NCI-H1694 treated with DMSO at 0.1 percent for 48 hours (cell line): Measurements from ENCODE around the gene ARHGAP40.
A peak's percentile ranks its signal among the peaks of the same experiment; 100 is the strongest.

Experiments used
- DNase-seq: peaks from one replicate; lab custom pipeline; 2025; lab: John Stamatoyannopoulos, UW

Gene ARHGAP40

GRCh38 chr20:38617830-38618196 is 16.2 kb downstream of the ARHGAP40 start:
- DNase-seq: no peak

DNA sequence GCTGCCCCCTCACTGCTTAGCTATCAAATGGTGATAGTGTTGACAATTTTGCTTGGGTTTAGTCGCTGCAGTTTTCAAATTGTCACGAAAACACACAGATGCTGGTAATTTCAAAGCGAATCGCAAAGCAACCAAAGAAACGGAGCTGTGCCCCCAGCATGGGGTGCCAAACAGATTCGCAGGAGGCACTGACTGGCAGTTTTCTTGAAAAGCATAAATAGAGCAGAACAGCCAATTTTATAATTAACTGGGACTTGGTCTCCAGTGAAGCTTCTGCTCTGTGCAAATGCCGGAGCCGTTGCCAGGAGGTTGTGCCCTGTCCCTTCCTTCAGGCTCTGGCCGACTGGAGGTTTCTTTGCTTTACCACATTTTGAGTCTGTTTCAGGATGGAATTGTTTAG is 18.8 kb downstream of the ARHGAP40 start:
- DNase-seq: no peak

DNA sequence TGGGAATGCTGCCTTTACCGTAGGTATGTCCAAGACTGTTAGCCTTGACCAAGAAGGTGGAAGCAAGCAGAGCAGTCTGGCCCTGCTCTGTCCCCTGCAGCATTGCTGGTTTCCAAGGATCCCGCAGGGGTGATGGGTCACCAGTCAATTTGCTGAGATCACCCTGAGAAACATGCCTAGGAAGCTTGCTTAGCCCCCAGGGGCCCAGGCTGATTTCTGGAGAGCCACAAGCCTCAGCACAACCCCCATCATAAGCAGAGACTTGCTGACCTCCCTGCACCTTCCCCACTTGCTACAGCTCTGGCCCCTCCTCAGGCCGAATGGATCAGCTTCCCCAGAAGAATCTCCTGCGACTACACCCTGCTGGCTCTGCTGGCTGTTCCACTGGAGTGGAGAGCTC is 21.5 kb downstream of the ARHGAP40 start:
- no peak for DNase-seq

GRCh38 chr20:38624084-38624483 is 22.5 kb downstream of the ARHGAP40 start:
- no peak for DNase-seq

GRCh38 chr20:38625896-38626295 is 24.3 kb downstream of the ARHGAP40 start:
- DNase-seq: no peak

DNA sequence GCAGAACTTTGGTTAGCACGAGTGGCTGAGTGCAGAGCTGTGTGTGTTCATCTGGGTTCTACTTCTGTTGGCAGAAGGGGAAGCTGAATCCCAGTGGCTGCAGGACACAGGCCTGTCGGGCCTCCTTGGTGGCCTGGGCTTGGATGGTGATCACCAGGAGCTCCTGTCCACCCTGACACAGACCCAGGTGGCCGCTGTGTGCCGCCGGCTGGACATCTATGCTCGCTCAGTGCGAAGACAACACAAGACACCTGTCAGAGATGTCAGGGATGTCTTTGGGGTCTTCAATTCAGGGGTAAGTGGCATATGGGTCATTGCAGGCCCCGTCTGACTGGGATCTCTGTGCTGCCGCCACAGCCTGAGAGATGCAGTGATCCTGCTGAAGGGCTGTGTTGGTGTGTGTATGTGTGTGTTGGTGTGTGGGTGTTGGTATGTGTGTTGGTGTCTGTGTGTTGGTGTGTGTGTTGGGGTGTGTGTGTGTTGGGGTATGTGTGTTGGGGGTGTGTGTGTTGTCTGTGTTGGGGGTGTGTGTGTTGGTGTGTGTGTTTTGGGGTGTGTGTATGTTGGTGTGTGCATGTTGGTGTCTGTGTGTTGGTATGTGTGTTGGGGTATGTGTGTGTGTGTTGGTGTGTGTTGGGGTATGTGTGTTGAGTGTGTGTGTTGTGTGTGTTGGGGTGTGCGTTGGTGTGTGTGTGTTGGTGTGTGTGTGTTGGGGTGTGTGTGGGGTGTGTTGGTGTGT is 25.5 kb downstream of the ARHGAP40 start:
- no peak for DNase-seq

GRCh38 chr20:38628580-38629470 is 27.2 kb downstream of the ARHGAP40 start:
- DNase-seq: no peak

- no peak for DNase-seq
These were observed 28.4 kb downstream of the ARHGAP40 start for GRCh38 chr20:38629979-38630378.

DNA sequence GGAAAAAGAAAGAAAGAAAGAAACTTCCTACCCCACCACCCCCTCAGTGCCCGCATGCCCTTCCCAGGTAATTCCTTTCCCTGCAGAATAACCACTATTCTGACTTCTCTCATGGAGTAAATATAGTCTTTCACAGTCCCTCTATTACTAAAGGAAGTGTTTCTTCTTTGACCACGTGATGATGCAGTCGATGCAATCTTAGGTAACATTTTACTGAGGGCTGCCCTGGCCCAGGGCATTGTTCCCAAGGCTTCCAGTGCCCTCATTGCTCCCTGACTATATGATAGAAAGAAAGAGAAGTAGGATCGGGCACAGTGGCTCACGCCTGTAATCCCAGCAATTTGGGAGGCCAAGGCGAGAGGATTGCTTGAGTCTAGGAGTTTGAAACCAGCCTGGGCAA is 29.1 kb downstream of the ARHGAP40 start:
- no peak for DNase-seq

- no peak for DNase-seq
These were observed 29.8 kb downstream of the ARHGAP40 start for GRCh38 chr20:38631155-38632022.

- peak; percentile 41 for DNase-seq
These were observed 32.0 kb downstream of the ARHGAP40 start for GRCh38 chr20:38633577-38634093.

- no peak for DNase-seq
These were observed 34.2 kb downstream of the ARHGAP40 start for GRCh38 chr20:38635721-38636288.

GRCh38 chr20:38640521-38640920 is 38.9 kb downstream of the ARHGAP40 start:
- DNase-seq: no peak

DNA sequence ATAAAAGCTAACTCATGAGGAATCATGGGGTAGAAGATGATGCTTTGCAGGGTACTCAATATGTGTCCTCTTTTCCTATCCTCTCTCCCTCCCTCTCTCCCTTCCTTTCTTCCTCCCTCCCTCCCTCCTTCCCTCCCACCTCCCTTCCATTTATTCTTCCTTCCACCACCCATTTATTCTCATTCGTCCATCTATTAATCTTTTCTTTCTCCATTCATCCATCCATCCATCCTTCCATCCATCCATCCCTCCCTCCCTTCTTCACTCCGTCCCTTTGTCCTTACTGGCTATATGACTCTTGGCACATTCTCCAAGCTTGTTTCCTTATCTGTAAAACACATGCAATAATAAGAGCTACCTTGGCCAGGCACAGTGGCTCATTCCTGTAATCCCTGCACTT is 40.9 kb downstream of the ARHGAP40 start:
- DNase-seq: no peak

- DNase-seq: no peak
These were observed 43.1 kb downstream of the ARHGAP40 start for GRCh38 chr20:38644588-38645260.

GRCh38 chr20:38645351-38645750 is 43.7 kb downstream of the ARHGAP40 start:
- DNase-seq: no peak

DNA sequence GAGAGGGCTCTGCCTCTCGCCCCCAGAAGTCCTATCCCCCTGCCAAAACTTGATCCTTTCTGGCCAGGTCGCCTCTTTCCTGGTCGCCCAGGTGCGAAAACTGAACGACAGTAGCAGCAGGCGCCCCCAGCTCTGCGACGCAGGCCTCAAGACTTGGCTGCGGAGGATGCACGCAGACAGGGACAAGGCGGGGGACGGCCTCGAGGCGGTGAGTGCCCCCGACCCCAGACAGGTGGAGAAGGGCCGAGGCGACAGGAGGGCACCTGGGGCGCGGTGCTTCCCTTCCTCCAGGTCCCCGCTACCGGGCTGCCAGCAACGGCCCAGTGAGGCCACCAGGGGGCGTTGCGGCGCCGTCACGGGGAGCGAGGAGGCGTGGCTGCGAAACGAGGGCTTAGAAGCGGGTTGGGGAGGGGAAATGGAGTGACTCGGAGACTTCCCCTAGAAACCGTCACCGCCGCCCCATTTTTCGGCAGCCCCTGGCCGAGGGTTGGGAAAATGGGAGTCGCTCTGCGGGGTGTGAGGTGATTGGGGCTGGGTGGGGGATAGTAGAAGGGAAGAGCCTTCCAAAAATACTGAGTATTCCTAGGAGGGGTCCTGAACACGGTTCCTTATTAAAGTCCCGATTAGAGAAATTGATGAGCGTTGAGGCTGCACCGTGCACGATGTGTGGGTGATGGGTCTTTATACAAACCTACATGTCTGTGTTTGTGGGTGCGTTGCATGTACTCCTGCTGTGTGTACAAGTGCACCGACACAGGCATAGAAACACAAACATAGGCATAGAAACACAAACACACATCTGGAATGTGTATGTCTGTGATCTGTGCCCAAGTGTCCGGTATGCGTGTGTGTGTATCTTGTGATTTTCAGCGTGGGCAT is 44.6 kb downstream of the ARHGAP40 start:
- peak; percentile 40 for DNase-seq

- peak; percentile 34 for DNase-seq
These were observed 47.8 kb downstream of the ARHGAP40 start for GRCh38 chr20:38649275-38649891.

DNA sequence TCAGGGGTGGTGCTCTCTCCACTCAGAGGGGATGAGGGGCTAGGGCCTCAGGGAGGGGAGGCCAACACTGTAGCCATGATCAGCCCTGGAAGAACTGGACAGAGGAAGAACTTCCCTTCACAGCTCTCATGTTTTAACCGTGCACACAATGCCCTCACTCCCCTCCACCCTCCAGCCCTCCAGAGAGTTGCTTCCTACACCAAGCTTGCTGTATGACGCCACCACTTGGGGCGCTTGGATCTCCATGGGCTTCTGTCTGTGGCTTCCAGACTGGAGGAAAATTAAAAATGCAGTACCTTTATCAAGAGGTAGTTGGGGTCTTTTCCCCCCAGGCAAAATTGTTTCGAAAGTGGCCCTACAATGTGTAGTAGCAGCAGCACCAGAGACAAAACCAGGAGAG is 48.4 kb downstream of the ARHGAP40 start:
- DNase-seq: no peak

DNA sequence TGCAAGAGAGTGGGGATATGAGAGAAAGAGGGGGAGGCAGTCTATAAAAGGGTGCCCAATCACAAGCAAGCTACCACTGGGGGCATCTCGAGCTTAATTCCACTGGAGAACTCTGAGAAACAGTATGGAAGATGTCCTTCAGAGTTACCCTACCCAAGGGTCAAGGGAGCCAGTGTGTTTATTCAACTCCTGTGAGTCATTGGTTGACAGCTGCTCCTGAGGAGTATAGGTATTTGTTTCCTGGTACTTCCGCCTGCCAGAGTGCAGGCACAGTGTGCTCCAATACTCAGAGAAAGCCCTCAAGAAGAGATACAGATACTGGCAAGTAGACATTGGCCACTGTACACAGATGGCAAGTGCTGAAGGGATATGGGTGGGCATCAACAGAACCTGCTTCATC is 49.5 kb downstream of the ARHGAP40 start:
- no peak for DNase-seq
